Measurements from ENCODE around the gene FGF9.

The FGF9 gene

GRCh38 chr13:21670883-21671619, at the start of gene FGF9:
FGF9 (plus strand) TSS chr13:21671073; CDS start chr13:21671913, 840 bp downstream.
- peak; percentile 58 for DNase-seq

DNA sequence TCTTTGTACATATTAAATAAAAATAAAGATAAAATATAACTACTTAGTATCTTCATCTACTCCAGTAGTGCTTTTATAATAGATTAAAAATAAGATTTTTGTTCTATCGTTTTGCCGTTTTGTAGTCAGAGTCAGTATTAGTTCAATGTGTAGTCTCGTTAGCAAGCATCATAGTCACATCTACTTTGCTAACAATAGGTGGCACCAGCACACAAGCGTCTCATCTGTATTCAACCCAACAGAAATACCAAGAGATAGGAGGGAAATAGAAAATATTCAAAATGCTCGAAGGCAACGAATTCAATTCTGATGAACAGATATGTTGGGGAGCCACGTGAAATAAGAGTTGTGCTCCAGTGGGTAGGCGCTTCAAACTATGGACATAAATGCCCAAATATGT, 45.5 kb upstream of the FGF9 start:
- peak; percentile 22 for DNase-seq

DNA sequence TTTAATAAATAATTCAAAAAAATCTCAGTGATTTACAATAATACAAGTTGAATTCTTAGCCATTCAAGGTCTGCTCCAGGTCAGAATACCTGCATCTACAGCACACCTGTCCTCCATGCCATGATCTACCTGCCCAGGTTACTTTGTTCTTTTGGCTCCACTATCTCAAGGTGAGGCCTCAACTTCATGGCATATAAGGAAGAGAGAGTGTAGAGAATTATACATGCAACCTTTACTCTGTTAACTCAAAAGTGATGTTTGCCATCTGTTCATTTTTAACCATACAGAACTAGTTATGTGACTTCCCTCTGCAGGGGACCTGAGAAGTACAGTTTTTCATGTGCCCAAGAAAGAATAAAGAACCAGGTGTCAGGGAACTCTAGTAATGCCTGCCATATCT, 38.7 kb upstream of the FGF9 start:
- no peak for DNase-seq

DNA sequence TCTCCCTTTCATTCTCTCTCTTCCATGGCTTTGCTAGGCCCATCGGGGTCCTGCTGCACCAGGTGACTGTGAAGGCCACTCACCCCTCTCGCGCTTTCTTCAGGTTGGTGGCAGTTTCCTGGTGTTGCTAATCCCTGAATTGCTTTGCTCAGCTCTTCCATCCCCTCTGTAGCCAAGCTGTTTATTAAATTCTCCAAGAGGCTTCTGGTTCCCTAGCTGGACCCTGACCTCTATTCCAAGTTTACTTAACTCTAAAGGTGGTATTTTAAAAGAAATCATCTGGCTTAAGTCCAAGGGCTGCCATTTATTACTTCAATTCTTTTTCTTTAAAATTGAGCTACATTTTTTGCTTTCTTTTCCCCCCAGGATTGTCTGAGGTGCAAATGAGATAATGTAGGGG, 34.2 kb upstream of the FGF9 start:
- DNase-seq: no peak

DNA sequence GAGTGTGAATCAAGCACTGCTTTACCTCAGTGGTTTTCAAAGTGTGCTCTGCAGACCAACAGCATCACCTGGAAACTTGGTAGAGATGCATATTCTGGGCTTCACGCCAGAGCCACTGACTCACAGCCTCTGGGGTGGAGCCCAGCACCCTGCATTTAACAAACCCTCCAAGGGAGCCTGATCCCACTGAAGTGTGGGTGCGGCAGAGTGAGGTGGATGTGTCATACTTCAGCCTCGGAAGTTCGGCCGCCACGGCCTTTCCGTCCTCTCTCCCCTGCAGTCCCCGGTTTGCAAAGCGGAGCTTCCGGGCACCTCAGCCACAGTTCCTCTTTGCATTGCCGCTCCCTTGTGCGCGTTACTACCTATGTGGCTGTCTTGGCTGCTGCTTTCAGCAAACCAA, 33.6 kb upstream of the FGF9 start:
- DNase-seq: peak; percentile 67

GRCh38 chr13:21638319-21639282, 32.3 kb upstream of the FGF9 start:
- peak; percentile 9 for DNase-seq

DNA sequence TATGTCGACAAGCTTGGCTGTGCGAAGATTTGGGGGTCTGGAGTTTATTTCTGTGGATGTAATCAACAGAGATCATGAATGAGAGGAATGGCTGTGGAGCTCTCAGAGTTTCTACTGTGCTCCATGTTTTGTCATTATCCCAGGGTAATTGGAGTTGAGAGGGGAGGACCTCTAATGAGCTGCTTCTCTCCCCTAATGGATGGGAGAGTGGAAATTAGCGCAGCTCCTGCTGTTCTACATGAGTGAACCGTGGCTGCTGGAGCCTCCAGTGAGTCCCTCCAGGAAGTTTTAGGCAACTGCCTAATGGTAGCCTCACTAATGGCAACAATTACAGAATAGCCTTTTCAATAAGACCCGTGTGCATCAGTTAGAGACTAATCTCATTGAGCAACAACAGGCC, 31.3 kb upstream of the FGF9 start:
- DNase-seq: no peak

DNA sequence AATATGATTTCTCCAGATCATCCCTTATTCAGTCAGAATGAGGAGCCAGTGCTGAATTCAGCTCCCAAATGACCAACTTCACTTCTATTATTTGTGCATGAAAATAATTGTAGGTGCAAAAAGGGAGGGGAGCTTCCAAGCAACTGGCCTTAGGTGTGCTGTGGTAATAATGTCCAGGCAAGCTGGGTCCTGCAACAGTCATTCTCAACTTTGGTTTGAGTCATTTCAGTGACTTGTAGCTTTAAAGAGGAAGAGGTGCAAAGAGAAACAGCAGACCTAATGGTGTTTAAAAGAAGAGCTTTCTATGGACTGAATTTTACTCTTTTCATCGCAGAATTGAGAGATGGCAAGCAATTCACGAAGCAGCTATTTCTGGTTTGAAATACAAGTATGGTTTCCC, 29.2 kb upstream of the FGF9 start:
- no peak for DNase-seq

GRCh38 chr13:21657538-21657937, 13.3 kb upstream of the FGF9 start:
- no peak for DNase-seq

DNA sequence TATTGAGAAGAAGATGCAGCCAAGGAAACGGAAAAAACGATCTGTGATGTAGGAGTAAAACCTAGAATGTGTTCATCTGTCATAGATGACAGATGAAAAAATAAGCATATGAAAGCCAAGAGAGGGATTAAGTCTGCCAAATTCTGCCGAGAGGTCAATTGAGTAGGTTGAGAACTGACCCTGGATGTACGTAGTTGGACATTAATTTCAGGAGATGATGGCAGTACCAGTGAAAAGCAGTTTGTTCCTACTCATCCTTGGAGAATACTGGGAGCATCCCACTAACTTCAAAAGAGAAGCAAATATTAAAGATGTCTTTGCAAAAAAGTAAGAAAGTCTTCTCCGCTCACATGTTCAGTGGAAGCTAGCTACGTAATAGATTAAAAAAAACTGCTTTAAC, 11.8 kb upstream of the FGF9 start:
- no peak for DNase-seq

DNA sequence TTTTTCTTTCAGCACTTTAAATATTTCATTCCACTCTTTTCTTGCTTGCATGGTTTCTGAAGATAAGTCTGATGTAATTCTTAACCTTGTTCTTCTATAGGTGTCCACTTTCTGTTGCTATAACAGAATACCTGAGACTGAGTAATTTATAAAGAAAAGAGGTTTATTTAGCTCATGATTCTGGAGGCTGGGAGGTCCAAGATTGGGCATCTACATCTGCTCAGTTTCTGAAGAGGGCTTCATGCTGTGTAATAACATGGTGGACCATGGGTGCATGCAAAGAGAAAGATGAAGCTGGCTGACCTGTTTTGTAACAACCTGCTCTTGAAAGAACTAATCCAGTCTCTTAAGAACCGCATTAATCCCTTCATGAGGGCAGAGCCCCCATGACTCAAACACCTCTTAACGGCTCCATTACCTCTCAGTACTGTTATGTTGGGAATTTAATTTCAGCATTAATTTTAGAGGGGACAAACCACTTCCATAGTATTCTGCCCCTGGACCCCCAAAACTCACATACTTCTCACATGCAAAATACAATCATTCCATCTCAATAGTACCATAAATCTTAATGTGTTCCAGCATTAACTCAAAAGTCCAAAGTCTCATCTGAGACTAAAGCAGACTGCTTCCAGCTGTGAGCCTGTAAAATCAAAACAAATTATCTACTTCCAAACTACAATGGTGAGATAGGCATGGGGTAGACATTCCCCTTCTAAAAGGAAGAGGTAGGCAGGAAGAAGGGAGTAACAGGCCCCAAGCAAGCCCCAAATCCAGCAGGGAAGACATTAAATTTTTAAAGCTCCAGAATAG, 9.6 kb upstream of the FGF9 start:
- no peak for DNase-seq

GRCh38 chr13:21663197-21663596, 7.7 kb upstream of the FGF9 start:
- DNase-seq: no peak

- no peak for DNase-seq
These were observed 2.1 kb upstream of the FGF9 start for GRCh38 chr13:21668732-21669275.

- no peak for DNase-seq
These were observed 629 bp upstream of the FGF9 start for GRCh38 chr13:21670006-21670882.

GRCh38 chr13:21671620-21672286, 880 bp downstream of the FGF9 start:
- no peak for DNase-seq

DNA sequence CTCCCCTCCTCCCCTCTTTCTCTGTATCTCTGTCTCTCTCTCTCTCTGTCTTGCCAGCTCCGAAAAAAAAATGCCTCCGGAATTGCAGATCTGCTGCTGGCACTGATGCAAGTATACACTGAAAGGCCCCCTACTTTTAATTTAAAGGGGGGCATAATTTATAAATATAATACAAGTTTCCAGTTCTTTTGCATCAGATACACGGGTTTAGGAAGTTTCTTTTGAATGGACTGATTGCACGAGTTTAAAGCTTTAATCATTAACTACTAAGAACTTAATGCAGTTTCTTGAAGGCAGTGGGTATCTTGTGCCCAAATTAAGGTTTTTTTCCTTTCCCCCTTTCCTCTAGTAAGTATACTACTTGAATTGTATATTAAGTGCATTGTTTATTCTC, 1.4 kb downstream of the FGF9 start:
- DNase-seq: no peak

DNA sequence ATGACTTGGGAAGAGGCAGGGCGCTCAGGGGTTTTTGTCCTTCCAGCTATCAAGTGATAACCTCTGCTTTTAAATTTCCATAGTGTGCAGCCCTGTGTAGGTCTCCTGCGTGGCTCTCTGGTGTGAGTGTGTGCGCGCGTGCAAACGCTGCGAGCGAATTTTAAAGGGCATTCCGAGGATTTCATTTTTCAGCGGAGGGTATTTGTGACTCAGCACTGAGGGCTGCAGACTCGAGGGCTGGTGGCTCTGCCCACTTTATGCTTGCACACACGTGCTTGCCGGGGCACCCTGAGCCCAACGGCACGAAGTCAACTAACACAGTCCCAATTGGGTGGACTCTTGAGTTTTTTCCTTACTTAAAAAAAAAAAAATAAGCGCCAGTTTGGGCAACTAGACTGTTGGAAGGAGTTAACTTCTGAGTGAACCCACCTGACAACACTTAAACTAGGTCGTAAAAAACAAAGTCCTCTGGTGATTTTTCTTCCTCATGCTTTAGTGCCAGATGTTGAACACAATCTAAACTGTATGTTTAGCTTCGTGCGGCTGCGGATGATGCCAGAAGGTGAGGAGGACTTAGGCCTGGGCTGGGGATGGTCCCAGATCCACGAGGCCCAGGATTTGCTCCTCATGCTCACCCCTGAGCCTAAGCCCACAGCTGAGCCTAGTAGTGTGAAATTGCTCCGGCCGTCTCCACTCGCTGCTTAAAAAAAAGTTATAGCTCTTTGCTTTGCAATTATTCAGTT, 2.1 kb downstream of the FGF9 start:
- DNase-seq: no peak

DNA sequence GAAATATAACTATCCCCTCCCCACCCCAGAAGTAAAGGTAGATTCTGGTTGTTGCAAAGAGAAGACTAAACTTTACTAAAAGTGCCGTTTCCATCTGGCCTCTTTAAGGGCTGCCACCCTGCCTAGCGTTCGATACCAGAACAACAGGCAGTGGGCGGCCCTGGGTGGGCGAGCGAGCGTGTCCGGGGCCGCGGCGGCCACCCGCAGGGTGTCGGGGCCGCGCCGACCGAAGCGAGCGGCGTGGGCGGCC, 2.6 kb downstream of the FGF9 start:
- no peak for DNase-seq

GRCh38 chr13:21673789-21674489, 3.1 kb downstream of the FGF9 start:
- DNase-seq: no peak

DNA sequence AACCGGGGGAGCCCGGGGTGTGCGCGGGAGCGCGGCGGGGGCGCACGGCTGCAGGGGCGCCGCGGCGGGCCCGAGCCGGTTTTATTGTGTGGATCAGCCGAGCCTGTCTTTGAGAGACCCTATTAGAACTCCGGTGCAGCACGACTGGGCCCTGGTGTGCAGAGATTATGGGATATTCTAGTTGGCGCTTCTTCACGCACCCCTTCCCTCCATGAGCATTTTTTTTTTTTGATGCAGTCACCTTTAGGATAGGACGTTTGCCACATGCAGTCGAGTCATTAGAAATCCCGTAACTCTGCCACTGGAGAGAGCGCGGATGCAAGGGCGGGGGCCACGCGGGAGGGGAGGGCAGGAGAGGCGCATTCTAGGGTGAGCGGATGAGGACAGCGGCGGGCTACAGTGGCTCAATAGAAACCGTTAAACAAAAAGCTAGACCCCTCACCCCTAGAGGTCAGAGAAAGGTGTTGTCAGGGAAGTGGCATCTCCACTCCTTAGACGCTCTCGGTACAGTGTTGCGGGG, 3.7 kb downstream of the FGF9 start:
- DNase-seq: no peak
